Neural crest cell (in vitro differentiated cells): ENCODE measurements around the gene KAT14. TPM values are rescaled to one million over a fixed set of nuclear protein-coding genes. Genes with fewer than 3 reads are reported as not detected.
"Not testable (repeated sequence)": the region's sequence is repeated elsewhere in the genome, so short reads cannot be mapped to it uniquely, and the experiment has no call there.

ENCODE experiments used
- DNase-seq: peaks from one replicate; pipeline ENCODE4 v3.0.0; 2021; ENCODE audit warnings: low read depth, mixed read lengths, low spot score
- H3K27ac Mint-ChIP-seq: one replicate; pipeline ENCODE4 v1.8.0; 2021; ENCODE audit warnings: mild to moderate bottlenecking, mixed read lengths; ENCODE audit not compliant: unreplicated experiment
- H3K27me3 Mint-ChIP-seq: 2 replicates; pipeline ENCODE4 v1.8.0; 2021; ENCODE audit warnings: low read depth, mild to moderate bottlenecking, mixed read lengths
- H3K36me3 Mint-ChIP-seq: 2 replicates; pipeline ENCODE4 v1.8.0; 2021; ENCODE audit warnings: low read depth, mild to moderate bottlenecking, mixed read lengths
- H3K4me1 Mint-ChIP-seq: 2 replicates; pipeline ENCODE4 v1.8.0; 2021; ENCODE audit warnings: mixed read lengths
- H3K4me3 Mint-ChIP-seq: one replicate; pipeline ENCODE4 v1.8.0; 2021; ENCODE audit warnings: mild to moderate bottlenecking, mixed read lengths
- H3K9me3 Mint-ChIP-seq: 2 replicates; pipeline ENCODE4 v1.8.0; 2021; ENCODE audit warnings: mixed read lengths
- CTCF ChIP-seq: fragments of 200-600 bp; sonication (generic); conservative IDR thresholded peaks from 2 replicates; pipeline ENCODE4 v1.5.0; 2021; ENCODE audit warnings: antibody characterized with exemption, mild to moderate bottlenecking
- total RNA-seq: library from RNA; stranded (reverse); gene quantifications from 2 replicates; pipeline ENCODE4 v1.2.1, GENCODE V29; 2021

The KAT14 gene
- total RNA-seq, 1 donor from 2014 or later, result 30.7 TPM

GRCh38 chr20:18213002-18213401, 75.3 kb downstream of the KAT14 start:
- Mint-ChIP-seq H3K4me3 (no peak overlapping the region), H3K9me3 (no peaks in the 10 kb centered on the region), H3K27me3 (peaks cover 8% of the 10 kb centered on the region), H3K4me1 (no peaks in the 10 kb centered on the region), H3K27ac (no peak overlapping the region), H3K36me3 (no peaks in the 10 kb centered on the region)
- no peak for DNase-seq
- no peak for TF ChIP-seq CTCF

GRCh38 chr20:18215566-18215965, 77.9 kb downstream of the KAT14 start:
- peaks cover 26% of the 10 kb centered on the region for H3K27me3 Mint-ChIP-seq
- no peaks in the 10 kb centered on the region for H3K9me3 Mint-ChIP-seq
- H3K27ac Mint-ChIP-seq, result no peak overlapping the region
- no peak for TF ChIP-seq CTCF
- no peaks in the 10 kb centered on the region for H3K4me1 Mint-ChIP-seq
- no peak for DNase-seq
- no peaks in the 10 kb centered on the region for H3K36me3 Mint-ChIP-seq
- H3K4me3 Mint-ChIP-seq, result no peak overlapping the region

- Mint-ChIP-seq H3K9me3 (no peaks in the 10 kb centered on the region), H3K27me3 (peaks cover 45% of the 10 kb centered on the region), H3K36me3 (no peaks in the 10 kb centered on the region), H3K4me1 (peaks cover under 1% of the 10 kb centered on the region), H3K27ac (no peak overlapping the region), H3K4me3 (no peak overlapping the region)
- DNase-seq, result no peak
- TF ChIP-seq CTCF, result no peak
Measured at GRCh38 chr20:18218280-18218679, 80.6 kb downstream of the KAT14 start.

- no peak overlapping the region for H3K4me3 Mint-ChIP-seq
- peaks cover 62% of the 10 kb centered on the region for H3K27me3 Mint-ChIP-seq
- H3K36me3 Mint-ChIP-seq, result no peaks in the 10 kb centered on the region
- H3K9me3 Mint-ChIP-seq, result no peaks in the 10 kb centered on the region
- DNase-seq, result no peak
- no peak overlapping the region for H3K27ac Mint-ChIP-seq
- H3K4me1 Mint-ChIP-seq, result peaks cover 27% of the 10 kb centered on the region
- no peak for TF ChIP-seq CTCF
Measured at GRCh38 chr20:18223409-18223808, 85.7 kb downstream of the KAT14 start.

GRCh38 chr20:18224968-18225568, 87.4 kb downstream of the KAT14 start:
- peaks cover 27% of the 10 kb centered on the region for H3K4me1 Mint-ChIP-seq
- H3K9me3 Mint-ChIP-seq, result no peaks in the 10 kb centered on the region
- DNase-seq, result peak; percentile 45
- no peaks in the 10 kb centered on the region for H3K36me3 Mint-ChIP-seq
- TF ChIP-seq CTCF, result no peak
- H3K27ac Mint-ChIP-seq, result peak overlapping the region; percentile 68
- H3K4me3 Mint-ChIP-seq, result peak overlapping the region; percentile 14
- H3K27me3 Mint-ChIP-seq, result peaks cover 63% of the 10 kb centered on the region

GRCh38 chr20:18225632-18226031, 88.0 kb downstream of the KAT14 start:
- no peak for TF ChIP-seq CTCF
- peaks cover 27% of the 10 kb centered on the region for H3K4me1 Mint-ChIP-seq
- peak overlapping the region; percentile 68 for H3K27ac Mint-ChIP-seq

GRCh38 chr20:18226741-18227140, 89.1 kb downstream of the KAT14 start:
- not testable (repeated sequence) for H3K27ac Mint-ChIP-seq, H3K4me3 Mint-ChIP-seq, DNase-seq, H3K36me3 Mint-ChIP-seq, H3K9me3 Mint-ChIP-seq
- peaks cover 57% of the 10 kb centered on the region for H3K27me3 Mint-ChIP-seq
- peaks cover 28% of the 10 kb centered on the region for H3K4me1 Mint-ChIP-seq

More at GRCh38 chr20:18225632-18226031, 88.0 kb downstream of the KAT14 start:
- DNase-seq, result no peak
- Mint-ChIP-seq H3K36me3 (no peaks in the 10 kb centered on the region), H3K4me3 (no peak overlapping the region), H3K27me3 (peaks cover 61% of the 10 kb centered on the region), H3K9me3 (no peaks in the 10 kb centered on the region)
